Endothelial cell (in vitro differentiated cells): ENCODE results near the gene QPCTL. TPM values are rescaled to one million over a fixed set of nuclear protein-coding genes. Genes with fewer than 3 reads are reported as not detected.
"Not testable (repeated sequence)": the region's sequence is repeated elsewhere in the genome, so short reads cannot be mapped to it uniquely, and the experiment has no call there.

Experiments
- DNase-seq: peaks from one replicate; pipeline ENCODE4 v3.0.0; 2021; ENCODE audit warnings: low spot score
- H3K27ac Mint-ChIP-seq: one replicate; pipeline ENCODE4 v1.8.0; 2021; ENCODE audit warnings: mixed read lengths, inconsistent platforms; ENCODE audit not compliant: unreplicated experiment
- H3K27me3 Mint-ChIP-seq: one replicate; pipeline ENCODE4 v1.8.0; 2021; ENCODE audit warnings: mild to moderate bottlenecking, moderate library complexity, mixed read lengths, inconsistent platforms; ENCODE audit not compliant: unreplicated experiment
- H3K36me3 Mint-ChIP-seq: one replicate; pipeline ENCODE4 v1.8.0; 2021; ENCODE audit warnings: mild to moderate bottlenecking, low read depth, mixed read lengths, inconsistent platforms; ENCODE audit not compliant: unreplicated experiment
- H3K4me1 Mint-ChIP-seq: one replicate; pipeline ENCODE4 v1.8.0; 2021; ENCODE audit warnings: mild to moderate bottlenecking, mixed read lengths, inconsistent platforms; ENCODE audit not compliant: unreplicated experiment
- H3K4me3 Mint-ChIP-seq: one replicate; pipeline ENCODE4 v1.8.0; 2021; ENCODE audit warnings: mild to moderate bottlenecking, mixed read lengths, inconsistent platforms; ENCODE audit not compliant: unreplicated experiment
- H3K9me3 Mint-ChIP-seq: one replicate; pipeline ENCODE4 v1.8.0; 2021; ENCODE audit warnings: mixed read lengths, inconsistent platforms; ENCODE audit not compliant: unreplicated experiment
- total RNA-seq: library from RNA; stranded (reverse); fragmentation: NEBNext Ultra II Directional; extraction: Animal tissue kit (Norgen Biotek cat#: 25700); gene quantifications from one replicate; pipeline ENCODE4 v1.2.1, GENCODE V29; 2021; ENCODE audit not compliant: unreplicated experiment
- TF ChIP-seq, protein P1 (sequence below): fragments of 200-600 bp; sonication (generic); IDR thresholded peaks from one replicate; pipeline ENCODE4 v1.5.0; 2021; ENCODE audit warnings: antibody characterized with exemption; ENCODE audit not compliant: unreplicated experiment

The QPCTL gene
- total RNA-seq, 1 donor from 2014 or later: 10.6 TPM

DNA sequence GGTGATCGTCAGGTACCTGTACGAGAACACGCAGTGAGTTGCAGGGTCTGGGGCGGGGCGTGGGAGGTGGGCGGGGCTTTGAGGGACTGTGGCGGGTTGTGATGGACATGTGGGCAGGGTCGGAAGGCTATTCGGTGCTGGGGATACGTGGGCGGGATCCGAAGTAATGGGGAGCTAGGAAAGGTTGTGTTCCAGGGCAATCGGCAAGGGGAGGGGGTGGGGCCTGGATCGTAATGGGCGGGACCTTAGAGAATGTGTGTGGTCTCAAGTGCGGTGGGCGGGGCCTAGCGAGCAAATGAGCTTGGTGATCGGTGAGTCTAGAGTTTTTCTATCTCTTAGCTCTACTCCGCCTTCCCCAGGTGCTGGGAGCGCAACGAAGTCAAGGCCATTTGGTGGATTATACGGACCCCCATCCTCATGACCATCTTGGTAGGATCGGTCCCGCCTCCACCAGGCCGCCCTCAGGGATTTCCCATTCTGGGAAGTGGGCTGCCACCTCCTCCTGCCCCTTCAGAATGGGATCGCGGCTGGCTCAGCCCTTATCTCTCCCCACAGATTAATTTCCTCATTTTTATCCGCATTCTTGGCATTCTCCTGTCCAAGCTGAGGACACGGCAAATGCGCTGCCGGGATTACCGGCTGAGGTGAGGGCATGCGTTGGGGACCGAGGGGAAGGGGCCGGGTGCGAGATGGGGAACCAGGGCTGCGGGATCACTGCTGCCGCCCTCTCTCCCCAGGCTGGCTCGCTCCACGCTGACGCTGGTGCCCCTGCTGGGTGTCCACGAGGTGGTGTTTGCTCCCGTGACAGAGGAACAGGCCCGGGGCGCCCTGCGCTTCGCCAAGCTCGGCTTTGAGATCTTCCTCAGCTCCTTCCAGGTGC is 14.9 kb upstream of the QPCTL start:
- peaks cover 5% of the 10 kb centered on the region for H3K27me3 Mint-ChIP-seq
- peak; percentile 73 for DNase-seq

GRCh38 chr19:45681391-45682015 is 11.0 kb upstream of the QPCTL start:
- Mint-ChIP-seq H3K4me1 (no peaks in the 10 kb centered on the region), H3K27ac (no peak overlapping the region), H3K27me3 (peaks cover 3% of the 10 kb centered on the region), H3K36me3 (peaks cover 14% of the 10 kb centered on the region), H3K9me3 (no peaks in the 10 kb centered on the region), H3K4me3 (no peak overlapping the region)
- TF ChIP-seq, protein P1, sequence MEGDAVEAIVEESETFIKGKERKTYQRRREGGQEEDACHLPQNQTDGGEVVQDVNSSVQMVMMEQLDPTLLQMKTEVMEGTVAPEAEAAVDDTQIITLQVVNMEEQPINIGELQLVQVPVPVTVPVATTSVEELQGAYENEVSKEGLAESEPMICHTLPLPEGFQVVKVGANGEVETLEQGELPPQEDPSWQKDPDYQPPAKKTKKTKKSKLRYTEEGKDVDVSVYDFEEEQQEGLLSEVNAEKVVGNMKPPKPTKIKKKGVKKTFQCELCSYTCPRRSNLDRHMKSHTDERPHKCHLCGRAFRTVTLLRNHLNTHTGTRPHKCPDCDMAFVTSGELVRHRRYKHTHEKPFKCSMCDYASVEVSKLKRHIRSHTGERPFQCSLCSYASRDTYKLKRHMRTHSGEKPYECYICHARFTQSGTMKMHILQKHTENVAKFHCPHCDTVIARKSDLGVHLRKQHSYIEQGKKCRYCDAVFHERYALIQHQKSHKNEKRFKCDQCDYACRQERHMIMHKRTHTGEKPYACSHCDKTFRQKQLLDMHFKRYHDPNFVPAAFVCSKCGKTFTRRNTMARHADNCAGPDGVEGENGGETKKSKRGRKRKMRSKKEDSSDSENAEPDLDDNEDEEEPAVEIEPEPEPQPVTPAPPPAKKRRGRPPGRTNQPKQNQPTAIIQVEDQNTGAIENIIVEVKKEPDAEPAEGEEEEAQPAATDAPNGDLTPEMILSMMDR: peak; percentile 98
- DNase-seq: peak; percentile 88

More for the DNA sequence above, 14.9 kb upstream of the QPCTL start:
- peaks cover 4% of the 10 kb centered on the region for H3K36me3 Mint-ChIP-seq
- TF ChIP-seq, protein P1: no peak
- H3K9me3 Mint-ChIP-seq: no peaks in the 10 kb centered on the region
- H3K27ac Mint-ChIP-seq: no peak overlapping the region
- peak overlapping the region; percentile 82 for H3K4me3 Mint-ChIP-seq
- H3K4me1 Mint-ChIP-seq: no peaks in the 10 kb centered on the region

GRCh38 chr19:45682117-45682516 is 10.3 kb upstream of the QPCTL start:
- H3K4me1 Mint-ChIP-seq: no peaks in the 10 kb centered on the region
- H3K4me3 Mint-ChIP-seq: no peak overlapping the region
- no peaks in the 10 kb centered on the region for H3K9me3 Mint-ChIP-seq
- no peak overlapping the region for H3K27ac Mint-ChIP-seq
- DNase-seq: no peak
- peaks cover 17% of the 10 kb centered on the region for H3K36me3 Mint-ChIP-seq
- TF ChIP-seq, protein P1: no peak
- peaks cover 3% of the 10 kb centered on the region for H3K27me3 Mint-ChIP-seq

DNA sequence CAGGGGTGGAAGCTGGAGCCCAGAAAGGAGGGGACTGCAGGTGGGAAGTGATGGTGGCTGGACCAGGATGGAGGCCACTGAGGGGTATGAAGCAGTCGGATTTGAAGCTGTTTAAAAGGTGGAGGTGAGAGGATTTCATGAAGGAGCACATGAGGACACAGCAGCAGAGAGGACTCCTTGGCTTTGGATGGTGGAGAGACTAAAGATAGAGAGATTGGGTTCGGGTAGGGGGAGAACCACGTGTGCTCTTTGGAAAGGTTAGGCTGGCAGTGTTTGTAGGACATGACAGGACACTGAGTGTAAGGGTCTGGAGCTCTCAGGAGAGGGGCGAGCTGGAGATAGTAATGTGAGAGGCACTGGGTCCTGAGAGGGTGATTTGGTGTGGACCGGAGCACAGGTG is 9.6 kb upstream of the QPCTL start:
- Mint-ChIP-seq H3K4me3 (peak overlapping the region; percentile 57), H3K4me1 (no peaks in the 10 kb centered on the region), H3K9me3 (no peaks in the 10 kb centered on the region), H3K27me3 (peaks cover 3% of the 10 kb centered on the region), H3K36me3 (peaks cover 20% of the 10 kb centered on the region), H3K27ac (no peak overlapping the region)
- TF ChIP-seq, protein P1: no peak
- no peak for DNase-seq

GRCh38 chr19:45685045-45685444 is 7.4 kb upstream of the QPCTL start:
- not testable (repeated sequence) for H3K4me3 Mint-ChIP-seq, DNase-seq, H3K4me1 Mint-ChIP-seq, H3K9me3 Mint-ChIP-seq, H3K27me3 Mint-ChIP-seq, H3K27ac Mint-ChIP-seq
- peaks cover 25% of the 10 kb centered on the region for H3K36me3 Mint-ChIP-seq
